Rectal smooth muscle tissue (tissue), 1 donor: ENCODE data around the gene KIF24.

Experiments
- H3K27ac ChIP-seq: one replicate; pipeline ENCODE4 v1.7.0; 2013; ENCODE audit warnings: low read depth, low read length, inconsistent platforms
- H3K27me3 ChIP-seq: one replicate; pipeline ENCODE4 v1.7.0; 2013; ENCODE audit warnings: low read length; ENCODE audit not compliant: control insufficient read depth, insufficient read depth
- H3K36me3 ChIP-seq: one replicate; pipeline ENCODE4 v1.7.0; 2013; ENCODE audit warnings: low read length; ENCODE audit not compliant: control insufficient read depth, insufficient read depth
- H3K4me1 ChIP-seq: one replicate; pipeline ENCODE4 v1.7.0; 2013; ENCODE audit warnings: low read length; ENCODE audit not compliant: control insufficient read depth, insufficient read depth
- H3K4me3 ChIP-seq: one replicate; pipeline ENCODE4 v1.7.0; 2013; ENCODE audit warnings: low read length
- H3K9ac ChIP-seq: one replicate; pipeline ENCODE4 v1.7.0; 2013; ENCODE audit warnings: low read length

Gene KIF24

GRCh38 chr9:34334337-34334824, 5.3 kb upstream of the KIF24 start:
- Histone ChIP-seq H3K36me3 (peaks cover 3% of the 10 kb centered on the region), H3K27ac (no peak overlapping the region), H3K4me1 (peaks cover 2% of the 10 kb centered on the region), H3K9ac (no peak overlapping the region), H3K27me3 (no peaks in the 10 kb centered on the region), H3K4me3 (no peak overlapping the region)

DNA sequence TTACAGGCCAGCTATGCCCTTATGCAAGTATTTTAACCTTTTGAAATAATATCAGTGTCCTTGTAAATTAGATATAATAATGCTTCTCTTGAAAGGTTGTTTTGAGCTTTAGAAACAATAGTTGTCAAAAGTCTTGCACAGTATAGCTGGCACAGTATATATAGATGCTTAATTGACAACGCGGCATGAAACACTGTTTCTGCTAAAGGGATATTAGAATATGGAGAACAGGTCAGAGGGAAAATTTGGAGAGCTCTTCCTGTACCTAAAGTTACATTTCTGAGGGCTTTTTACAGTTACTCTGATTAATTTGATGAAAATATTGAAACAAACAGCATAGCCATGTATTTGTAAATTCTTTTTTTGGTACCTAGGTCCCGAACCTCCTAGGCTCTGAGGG, 4.8 kb upstream of the KIF24 start:
- H3K9ac ChIP-seq, result no peak overlapping the region
- no peak overlapping the region for H3K4me3 ChIP-seq
- H3K36me3 ChIP-seq, result no peaks in the 10 kb centered on the region
- no peak overlapping the region for H3K27ac ChIP-seq
- no peaks in the 10 kb centered on the region for H3K27me3 ChIP-seq
- peaks cover 3% of the 10 kb centered on the region for H3K4me1 ChIP-seq

DNA sequence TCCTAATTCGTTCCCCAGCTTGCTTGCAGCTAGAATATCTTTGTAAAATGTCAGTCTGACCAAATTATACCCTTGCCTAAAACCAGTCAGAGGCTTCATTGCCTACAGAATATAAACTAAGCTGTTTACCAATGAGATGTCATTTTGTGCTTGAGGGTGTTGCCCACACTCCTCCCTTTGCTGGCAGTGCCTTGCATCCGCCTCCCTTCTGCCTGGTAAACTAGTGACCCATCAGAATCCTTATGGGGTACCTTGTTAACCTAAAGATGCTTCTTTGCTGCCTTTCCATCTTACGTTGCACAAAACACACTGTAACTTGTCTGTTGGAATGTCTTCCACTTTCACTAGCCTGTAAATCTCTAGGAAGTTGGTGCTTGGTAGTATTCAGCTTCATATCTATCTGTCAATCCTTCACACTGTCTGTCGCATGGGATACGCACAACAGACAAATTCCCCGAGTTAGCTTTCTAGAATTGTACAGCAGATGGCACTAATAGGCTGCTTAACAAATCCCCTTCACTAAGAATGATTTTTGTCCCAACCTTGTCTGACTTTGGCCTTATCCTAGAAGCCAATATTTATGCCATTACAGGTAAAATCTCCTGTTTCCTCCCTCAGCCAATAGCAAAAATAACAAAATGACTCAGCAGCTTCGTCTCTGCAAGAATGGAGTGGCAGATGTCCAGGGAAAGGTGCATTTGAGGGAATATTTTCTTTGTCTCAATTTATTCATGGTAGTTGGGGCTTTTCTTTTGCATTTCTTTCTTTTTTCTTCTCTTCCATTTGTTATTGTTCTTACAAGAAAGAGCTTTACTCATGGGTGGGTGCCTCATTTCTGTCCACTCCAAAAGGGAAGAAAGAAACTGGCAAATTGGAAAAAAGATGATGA, 3.3 kb upstream of the KIF24 start:
- H3K4me3 ChIP-seq, result no peak overlapping the region
- H3K27ac ChIP-seq, result no peak overlapping the region
- no peaks in the 10 kb centered on the region for H3K27me3 ChIP-seq
- H3K36me3 ChIP-seq, result no peaks in the 10 kb centered on the region
- H3K9ac ChIP-seq, result no peak overlapping the region
- H3K4me1 ChIP-seq, result peaks cover 6% of the 10 kb centered on the region

- H3K27ac ChIP-seq, result no peak overlapping the region
- H3K27me3 ChIP-seq, result no peaks in the 10 kb centered on the region
- H3K36me3 ChIP-seq, result no peaks in the 10 kb centered on the region
- H3K4me1 ChIP-seq, result peaks cover 6% of the 10 kb centered on the region
- no peak overlapping the region for H3K4me3 ChIP-seq
- H3K9ac ChIP-seq, result no peak overlapping the region
Observed at GRCh38 chr9:34331196-34331595, 2.1 kb upstream of the KIF24 start.

GRCh38 chr9:34328500-34328986, 525 bp downstream of the KIF24 start:
- Histone ChIP-seq H3K4me3 (peak overlapping the region; percentile 98), H3K27ac (no peak overlapping the region), H3K36me3 (no peaks in the 10 kb centered on the region), H3K9ac (peak overlapping the region; percentile 32), H3K27me3 (no peaks in the 10 kb centered on the region), H3K4me1 (peaks cover 4% of the 10 kb centered on the region)

DNA sequence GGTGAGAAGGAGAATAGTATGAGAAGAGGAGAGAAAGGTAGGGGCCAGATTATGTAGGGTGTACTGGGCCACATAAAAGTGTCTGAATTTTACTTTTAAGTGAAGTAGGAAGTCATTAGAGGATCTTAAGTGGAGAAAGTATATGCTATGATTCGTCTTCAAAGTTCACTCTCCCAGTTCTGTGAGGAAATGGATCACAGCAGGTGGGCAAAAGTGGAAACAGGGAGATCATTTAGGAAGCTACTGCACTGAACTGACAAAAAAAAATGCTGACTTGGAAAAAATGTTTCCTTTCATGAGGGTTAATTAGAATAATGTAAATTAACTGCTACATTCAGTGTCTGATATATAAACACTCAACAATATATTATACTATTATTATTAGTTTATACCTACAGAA, 2.4 kb downstream of the KIF24 start:
- no peak overlapping the region for H3K4me3 ChIP-seq
- no peak overlapping the region for H3K27ac ChIP-seq
- H3K4me1 ChIP-seq, result peaks cover 4% of the 10 kb centered on the region
- H3K27me3 ChIP-seq, result no peaks in the 10 kb centered on the region
- H3K9ac ChIP-seq, result no peak overlapping the region
- H3K36me3 ChIP-seq, result no peaks in the 10 kb centered on the region

GRCh38 chr9:34322899-34323591, 6.0 kb downstream of the KIF24 start:
- H3K36me3 ChIP-seq, result no peaks in the 10 kb centered on the region
- no peaks in the 10 kb centered on the region for H3K4me1 ChIP-seq
- H3K4me3 ChIP-seq, result no peak overlapping the region
- H3K27ac ChIP-seq, result no peak overlapping the region
- no peak overlapping the region for H3K9ac ChIP-seq
- H3K27me3 ChIP-seq, result no peaks in the 10 kb centered on the region

DNA sequence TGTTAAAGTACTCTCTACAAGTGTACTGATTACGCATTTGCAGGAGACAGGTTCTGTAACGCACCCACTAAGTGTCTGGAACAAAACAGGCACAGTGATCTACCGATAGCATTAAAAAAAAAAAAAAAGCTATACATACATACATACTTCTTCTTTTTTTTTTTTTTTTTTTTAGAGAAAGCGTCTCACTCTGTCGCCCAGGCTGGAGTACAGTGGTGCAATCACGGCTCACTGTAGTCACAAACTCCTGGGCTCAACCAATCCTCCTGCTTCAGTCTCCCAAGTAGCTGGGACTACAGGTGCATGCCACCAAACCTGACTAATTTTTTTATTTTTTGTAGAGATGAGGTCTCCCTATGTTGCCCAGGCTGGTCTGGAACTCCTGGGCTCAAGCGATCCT, 7.6 kb downstream of the KIF24 start:
- Histone ChIP-seq H3K9ac (no peak overlapping the region), H3K27ac (no peak overlapping the region), H3K4me3 (no peak overlapping the region), H3K4me1 (no peaks in the 10 kb centered on the region), H3K36me3 (no peaks in the 10 kb centered on the region), H3K27me3 (no peaks in the 10 kb centered on the region)

DNA sequence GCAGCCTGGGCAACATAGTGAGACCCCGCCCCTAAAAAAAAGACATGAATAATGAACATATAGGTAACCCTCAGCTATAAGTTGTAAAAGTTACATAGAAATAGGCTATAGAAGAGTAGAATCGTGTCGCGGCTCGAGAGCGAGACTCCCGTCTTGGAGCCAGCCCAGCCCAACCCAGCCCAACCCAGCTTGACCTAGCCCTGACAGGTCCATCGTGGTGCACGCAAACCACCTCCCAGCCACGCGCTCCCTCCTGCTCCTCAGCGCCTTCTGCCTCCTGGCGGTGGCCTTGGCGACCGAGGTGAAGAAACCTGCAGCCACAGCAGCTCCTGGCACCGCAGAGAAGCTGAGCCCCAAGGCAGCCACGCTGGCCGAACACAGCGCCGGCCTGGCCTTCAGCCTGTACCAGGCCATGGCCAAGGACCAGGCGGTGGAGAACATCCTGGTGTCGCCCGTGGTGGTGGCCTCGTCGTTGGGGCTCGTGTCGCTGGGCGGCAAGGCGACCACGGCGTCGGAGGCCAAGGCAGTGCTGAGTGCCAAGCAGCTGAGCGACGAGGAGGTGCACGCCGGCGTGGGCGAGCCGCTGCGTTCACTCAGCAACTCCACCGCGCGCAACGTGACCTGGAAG, 10.8 kb downstream of the KIF24 start:
- no peak overlapping the region for H3K4me3 ChIP-seq
- no peak overlapping the region for H3K9ac ChIP-seq
- H3K4me1 ChIP-seq, result no peaks in the 10 kb centered on the region
- H3K27me3 ChIP-seq, result no peaks in the 10 kb centered on the region
- no peak overlapping the region for H3K27ac ChIP-seq
- no peaks in the 10 kb centered on the region for H3K36me3 ChIP-seq

DNA sequence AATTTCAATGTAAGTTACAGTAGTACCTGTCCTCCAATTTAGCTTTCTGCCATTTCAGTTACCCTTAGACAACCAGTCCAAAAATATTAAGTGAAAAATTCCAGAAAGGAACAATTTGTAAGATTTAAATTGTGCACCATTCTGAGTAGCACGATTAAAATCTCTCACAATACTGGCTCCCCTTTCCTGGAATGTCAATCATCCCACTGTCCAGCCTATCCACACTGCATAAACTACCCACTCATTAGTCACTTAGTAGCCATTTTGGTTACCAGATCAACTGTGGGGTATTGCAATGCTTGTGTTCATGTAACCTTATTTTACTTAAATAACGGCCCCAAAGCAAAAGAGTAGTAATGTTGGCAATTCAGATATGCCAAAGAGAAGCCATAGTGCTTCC, 11.6 kb downstream of the KIF24 start:
- Histone ChIP-seq H3K27me3 (no peaks in the 10 kb centered on the region), H3K36me3 (no peaks in the 10 kb centered on the region), H3K27ac (no peak overlapping the region), H3K4me3 (no peak overlapping the region), H3K4me1 (no peaks in the 10 kb centered on the region), H3K9ac (no peak overlapping the region)

DNA sequence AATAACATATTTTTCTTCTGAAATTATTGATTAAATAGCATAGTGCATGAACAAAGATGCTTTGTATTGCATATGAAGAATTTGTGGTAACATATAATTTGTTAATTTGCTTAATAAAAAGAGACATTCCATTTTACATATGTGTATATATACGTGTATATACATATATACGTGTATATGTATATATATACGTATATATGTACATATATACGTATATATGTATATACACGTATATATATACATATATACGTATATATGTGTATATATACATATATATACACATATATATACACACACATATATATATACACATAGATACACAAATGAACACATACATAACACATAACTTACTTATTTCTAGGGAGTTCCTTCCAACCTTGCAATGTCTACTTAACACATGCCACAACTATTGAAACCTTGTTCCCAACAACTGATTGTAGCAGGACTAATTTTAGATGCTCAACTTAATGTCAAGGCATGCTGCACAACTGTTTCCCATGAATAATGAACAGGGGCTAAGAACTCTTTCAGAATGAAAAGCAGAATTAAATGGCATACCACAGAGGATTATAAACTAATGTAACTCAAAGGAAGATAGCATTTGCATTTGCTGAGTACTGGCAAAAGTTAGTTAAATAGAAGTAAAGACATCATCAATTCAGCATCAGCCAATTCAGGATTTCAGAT, 17.4 kb downstream of the KIF24 start:
- no peaks in the 10 kb centered on the region for H3K27me3 ChIP-seq
- no peaks in the 10 kb centered on the region for H3K36me3 ChIP-seq
- no peak overlapping the region for H3K27ac ChIP-seq
- H3K4me1 ChIP-seq, result no peaks in the 10 kb centered on the region
- no peak overlapping the region for H3K4me3 ChIP-seq
- H3K9ac ChIP-seq, result no peak overlapping the region

DNA sequence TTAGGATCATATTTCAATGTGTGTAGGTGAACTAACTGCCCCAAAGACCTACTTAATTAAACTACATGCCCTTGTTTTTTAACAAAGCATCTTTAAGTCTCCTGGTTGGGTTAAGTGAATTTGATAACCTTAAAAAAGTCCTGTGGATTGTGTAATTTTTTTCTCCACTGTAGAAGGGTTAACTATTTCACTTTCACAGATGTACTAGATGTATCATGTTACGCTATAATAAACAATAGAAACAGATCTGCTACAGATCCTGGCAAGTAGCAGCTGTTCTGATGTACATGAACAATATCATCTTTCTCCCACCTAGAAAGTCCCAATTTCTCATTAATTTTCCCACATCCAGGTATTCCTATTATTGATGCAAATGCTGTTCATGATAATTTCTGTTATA, 18.9 kb downstream of the KIF24 start:
- Histone ChIP-seq H3K36me3 (no peaks in the 10 kb centered on the region), H3K27ac (no peak overlapping the region)

More for the DNA sequence above, 18.9 kb downstream of the KIF24 start:
- Histone ChIP-seq H3K4me1 (no peaks in the 10 kb centered on the region), H3K27me3 (no peaks in the 10 kb centered on the region), H3K4me3 (no peak overlapping the region), H3K9ac (no peak overlapping the region)
